ENCODE data around the gene KIAA0825.

DNA sequence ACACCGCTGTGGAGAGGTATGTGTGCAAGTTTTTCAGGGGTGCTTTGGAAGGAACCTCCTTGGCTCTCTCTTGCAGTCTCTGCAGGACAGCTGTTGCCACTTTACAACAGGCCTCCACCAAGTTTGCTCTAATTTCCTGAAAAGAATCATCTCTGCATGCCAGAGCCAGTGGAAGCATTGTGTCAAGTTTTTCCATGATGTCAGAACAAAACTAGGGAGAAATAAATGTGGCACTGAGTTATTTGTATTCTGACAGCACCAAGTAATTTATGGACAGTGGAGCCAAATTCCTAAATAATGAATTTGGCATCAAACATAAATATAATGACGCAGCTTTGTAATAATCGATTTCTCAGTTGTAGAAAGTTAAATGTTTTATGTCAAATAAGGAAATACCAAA lies 146.9 kb downstream of the KIAA0825 start:
- no peak for TF ChIP-seq CTCF (IDR thresholded peaks at IDR 0.05)
- no peak for TF ChIP-seq POLR2A (IDR thresholded peaks at IDR 0.05)

Measured in adrenal gland (tissue), 5 donors.